ENCODE results near the gene JADE3.
"Not testable (repeated sequence)": the region's sequence is repeated elsewhere in the genome, so short reads cannot be mapped to it uniquely, and the experiment has no call there.

JADE3 gene

GRCh38 chrX:46916273-46916672 lies 4.1 kb downstream of the JADE3 start:
- peaks cover 6% of the 10 kb centered on the region for H3K9me3 Mint-ChIP-seq
- no peaks in the 10 kb centered on the region for H3K36me3 Mint-ChIP-seq (ENCODE audit: low read depth)
- H3K4me1 Mint-ChIP-seq (ENCODE audit: low read depth) = peaks cover 9% of the 10 kb centered on the region
- H3K4me3 Mint-ChIP-seq = no peak overlapping the region
- no peak for DNase-seq
- H3K27me3 Mint-ChIP-seq = peaks cover 68% of the 10 kb centered on the region
- H3K27ac Mint-ChIP-seq = no peak overlapping the region

DNA sequence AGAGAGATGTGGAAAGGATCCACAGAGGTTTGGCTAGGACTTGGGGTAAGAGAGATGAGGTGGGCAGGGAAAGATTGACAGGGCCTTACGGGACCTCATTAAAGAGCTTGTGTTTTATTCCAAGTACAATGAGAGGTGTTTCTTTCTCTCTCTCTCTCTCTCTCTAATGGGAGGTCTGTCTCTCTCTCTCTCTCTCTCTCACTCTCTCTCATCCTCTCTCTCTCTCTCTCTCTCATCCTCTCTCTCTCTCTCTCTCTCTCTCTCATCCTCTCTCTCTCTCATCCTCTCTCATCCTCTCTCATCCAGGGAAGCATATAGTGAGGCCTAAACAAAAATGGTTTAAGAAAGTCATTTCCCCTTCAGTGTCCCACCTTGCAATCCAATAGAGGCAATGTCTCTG lies 5.4 kb downstream of the JADE3 start:
- Mint-ChIP-seq H3K9me3 (peaks cover 6% of the 10 kb centered on the region), H3K27me3 (peaks cover 75% of the 10 kb centered on the region)

DNA sequence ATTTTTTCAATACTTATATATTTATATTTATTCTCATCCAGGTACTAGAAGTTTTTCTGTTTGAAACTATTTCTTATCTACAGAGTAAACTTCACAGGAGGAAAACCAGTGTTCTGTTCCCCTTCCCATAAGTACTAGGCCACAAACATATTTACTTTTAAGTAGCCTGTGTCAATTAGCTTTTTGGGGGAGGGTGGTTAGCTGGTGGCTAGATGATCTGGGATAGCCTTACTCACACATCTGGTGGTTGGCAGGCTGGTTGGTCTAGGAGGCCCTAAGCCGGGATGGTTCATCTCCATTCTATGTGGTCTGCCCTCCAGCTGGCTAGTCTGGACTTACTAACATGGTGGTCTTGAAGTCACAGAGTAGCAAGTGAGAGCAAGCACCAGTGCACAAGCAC lies 6.2 kb downstream of the JADE3 start:
- no peak overlapping the region for H3K4me3 Mint-ChIP-seq
- H3K27me3 Mint-ChIP-seq = peaks cover 80% of the 10 kb centered on the region
- no peaks in the 10 kb centered on the region for H3K36me3 Mint-ChIP-seq (ENCODE audit: low read depth)
- DNase-seq = no peak
- no peak overlapping the region for H3K27ac Mint-ChIP-seq
- H3K4me1 Mint-ChIP-seq (ENCODE audit: low read depth) = peaks cover 8% of the 10 kb centered on the region
- H3K9me3 Mint-ChIP-seq = peaks cover 6% of the 10 kb centered on the region

More for the DNA sequence above, 5.4 kb downstream of the JADE3 start:
- Mint-ChIP-seq H3K36me3 (ENCODE audit: low read depth) (no peaks in the 10 kb centered on the region), H3K4me3 (no peak overlapping the region), H3K4me1 (ENCODE audit: low read depth) (peaks cover 9% of the 10 kb centered on the region), H3K27ac (no peak overlapping the region)
- no peak for DNase-seq

DNA sequence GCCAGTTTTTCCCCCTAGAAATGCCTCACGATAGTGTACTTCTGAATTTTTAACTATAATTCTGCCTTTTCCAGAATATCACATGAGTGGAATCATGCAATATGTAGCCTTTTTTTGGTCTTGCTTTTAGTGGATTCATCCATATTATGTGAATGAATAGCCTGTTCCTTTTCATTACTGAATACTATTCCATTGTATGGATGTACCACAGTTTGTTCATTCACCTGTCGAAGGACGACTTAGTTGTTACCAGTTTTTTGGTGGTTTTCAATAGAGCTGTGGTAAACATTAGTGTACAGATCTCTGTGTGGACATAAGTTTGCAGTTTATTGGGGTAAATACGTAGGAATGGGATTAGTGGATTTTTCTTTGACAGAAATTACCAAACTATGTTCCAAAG lies 8.0 kb downstream of the JADE3 start:
- Mint-ChIP-seq H3K27ac (no peak overlapping the region), H3K9me3 (peaks cover 6% of the 10 kb centered on the region), H3K36me3 (ENCODE audit: low read depth) (no peaks in the 10 kb centered on the region), H3K4me1 (ENCODE audit: low read depth) (no peaks in the 10 kb centered on the region), H3K27me3 (peaks cover 76% of the 10 kb centered on the region), H3K4me3 (no peak overlapping the region)
- DNase-seq = no peak

GRCh38 chrX:46922611-46923010 lies 10.4 kb downstream of the JADE3 start:
- Mint-ChIP-seq H3K27ac (no peak overlapping the region), H3K36me3 (ENCODE audit: low read depth) (no peaks in the 10 kb centered on the region), H3K27me3 (peaks cover 74% of the 10 kb centered on the region), H3K9me3 (peaks cover 6% of the 10 kb centered on the region), H3K4me3 (no peak overlapping the region), H3K4me1 (ENCODE audit: low read depth) (no peaks in the 10 kb centered on the region)
- DNase-seq = no peak

DNA sequence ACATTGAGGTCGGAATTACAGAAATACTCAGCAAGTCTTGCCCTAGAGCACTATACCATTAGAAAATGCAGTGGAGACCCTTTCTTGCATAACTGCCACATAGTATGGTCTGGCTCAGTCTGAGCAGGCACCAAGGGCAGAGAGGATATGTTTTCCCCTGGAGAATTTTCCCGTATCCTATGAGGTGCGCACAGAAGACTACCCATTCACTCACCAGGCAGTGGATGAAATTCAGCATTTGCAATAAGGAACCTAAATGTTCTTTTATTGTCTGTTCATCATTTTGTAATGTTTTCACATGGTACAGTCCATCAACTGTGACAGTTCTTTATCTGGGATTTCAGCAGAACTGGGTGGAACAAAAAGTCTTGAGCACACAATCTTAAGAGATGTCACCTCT lies 15.5 kb downstream of the JADE3 start:
- Mint-ChIP-seq H3K27me3 (peaks cover 55% of the 10 kb centered on the region), H3K36me3 (ENCODE audit: low read depth) (no peaks in the 10 kb centered on the region), H3K9me3 (no peaks in the 10 kb centered on the region), H3K4me1 (ENCODE audit: low read depth) (no peaks in the 10 kb centered on the region), H3K27ac (no peak overlapping the region), H3K4me3 (no peak overlapping the region)
- DNase-seq = no peak

GRCh38 chrX:46929439-46930261 lies 17.4 kb downstream of the JADE3 start:
- Mint-ChIP-seq H3K4me1 (ENCODE audit: low read depth) (no peaks in the 10 kb centered on the region), H3K4me3 (no peak overlapping the region), H3K9me3 (no peaks in the 10 kb centered on the region), H3K36me3 (ENCODE audit: low read depth) (no peaks in the 10 kb centered on the region), H3K27ac (no peak overlapping the region), H3K27me3 (peaks cover 38% of the 10 kb centered on the region)
- DNase-seq = no peak

DNA sequence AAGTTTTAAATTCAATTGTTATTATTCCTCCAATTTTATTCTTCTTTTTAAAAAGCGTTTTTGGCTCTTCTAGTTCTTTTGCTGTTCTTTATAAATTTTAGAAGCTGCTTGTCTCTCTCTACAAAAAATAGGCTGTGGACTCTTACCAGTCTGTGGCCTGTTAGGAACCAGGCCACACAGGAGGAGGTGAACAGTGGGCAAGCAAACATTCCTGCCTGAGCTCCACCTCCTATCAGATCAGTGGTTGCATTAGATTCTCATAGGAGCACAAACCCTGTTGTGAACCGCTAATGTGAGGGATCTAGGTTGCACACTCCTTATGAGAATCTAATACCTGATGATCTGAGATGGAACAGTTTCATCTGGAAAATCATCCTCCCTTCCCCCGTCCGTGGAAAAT lies 23.1 kb downstream of the JADE3 start:
- Mint-ChIP-seq H3K27me3 (peaks cover 29% of the 10 kb centered on the region), H3K27ac (no peak overlapping the region), H3K4me1 (ENCODE audit: low read depth) (no peaks in the 10 kb centered on the region), H3K4me3 (no peak overlapping the region), H3K36me3 (ENCODE audit: low read depth) (no peaks in the 10 kb centered on the region), H3K9me3 (no peaks in the 10 kb centered on the region)
- no peak for DNase-seq

GRCh38 chrX:46938589-46938988 lies 26.4 kb downstream of the JADE3 start:
- no peak for DNase-seq
- no peaks in the 10 kb centered on the region for H3K36me3 Mint-ChIP-seq (ENCODE audit: low read depth)
- H3K4me3 Mint-ChIP-seq = no peak overlapping the region
- H3K27ac Mint-ChIP-seq = no peak overlapping the region
- no peaks in the 10 kb centered on the region for H3K9me3 Mint-ChIP-seq
- no peaks in the 10 kb centered on the region for H3K4me1 Mint-ChIP-seq (ENCODE audit: low read depth)
- peaks cover 58% of the 10 kb centered on the region for H3K27me3 Mint-ChIP-seq

- Mint-ChIP-seq H3K36me3 (ENCODE audit: low read depth) (no peaks in the 10 kb centered on the region), H3K27me3 (peaks cover 79% of the 10 kb centered on the region), H3K9me3 (no peaks in the 10 kb centered on the region), H3K27ac (no peak overlapping the region), H3K4me1 (ENCODE audit: low read depth) (no peaks in the 10 kb centered on the region), H3K4me3 (no peak overlapping the region)
- DNase-seq = no peak
These were observed 29.1 kb downstream of the JADE3 start for GRCh38 chrX:46941341-46941740.

- H3K27me3 Mint-ChIP-seq = peaks cover 52% of the 10 kb centered on the region
- no peak overlapping the region for H3K27ac Mint-ChIP-seq
- no peak overlapping the region for H3K4me3 Mint-ChIP-seq
- peaks cover 8% of the 10 kb centered on the region for H3K4me1 Mint-ChIP-seq (ENCODE audit: low read depth)
- no peaks in the 10 kb centered on the region for H3K36me3 Mint-ChIP-seq (ENCODE audit: low read depth)
- H3K9me3 Mint-ChIP-seq = no peaks in the 10 kb centered on the region
- DNase-seq = no peak
These were observed 40.9 kb downstream of the JADE3 start for GRCh38 chrX:46953137-46953527.

DNA sequence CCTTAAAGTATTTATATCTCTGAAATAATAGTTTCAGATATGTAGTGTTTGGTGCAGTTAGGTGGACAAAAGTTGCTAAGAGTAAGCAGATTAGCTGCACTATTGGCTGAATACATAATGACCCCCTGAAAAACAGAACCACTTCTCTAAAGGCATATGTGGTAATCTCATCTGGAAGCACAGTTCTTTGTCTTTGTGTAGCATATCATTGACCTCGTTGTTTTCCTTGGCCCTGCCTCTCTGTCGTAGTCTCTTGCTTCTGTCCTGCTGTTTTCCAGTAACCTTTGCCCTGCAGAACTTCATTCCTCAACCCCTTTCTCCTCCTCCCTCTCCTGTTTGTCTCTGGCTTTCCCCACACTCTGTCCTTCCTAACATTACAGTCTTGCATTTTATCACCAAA lies 41.4 kb downstream of the JADE3 start:
- H3K4me3 Mint-ChIP-seq = no peak overlapping the region
- DNase-seq = no peak
- H3K9me3 Mint-ChIP-seq = no peaks in the 10 kb centered on the region
- peaks cover 8% of the 10 kb centered on the region for H3K4me1 Mint-ChIP-seq (ENCODE audit: low read depth)
- H3K36me3 Mint-ChIP-seq (ENCODE audit: low read depth) = no peaks in the 10 kb centered on the region
- no peak overlapping the region for H3K27ac Mint-ChIP-seq
- peaks cover 57% of the 10 kb centered on the region for H3K27me3 Mint-ChIP-seq

DNA sequence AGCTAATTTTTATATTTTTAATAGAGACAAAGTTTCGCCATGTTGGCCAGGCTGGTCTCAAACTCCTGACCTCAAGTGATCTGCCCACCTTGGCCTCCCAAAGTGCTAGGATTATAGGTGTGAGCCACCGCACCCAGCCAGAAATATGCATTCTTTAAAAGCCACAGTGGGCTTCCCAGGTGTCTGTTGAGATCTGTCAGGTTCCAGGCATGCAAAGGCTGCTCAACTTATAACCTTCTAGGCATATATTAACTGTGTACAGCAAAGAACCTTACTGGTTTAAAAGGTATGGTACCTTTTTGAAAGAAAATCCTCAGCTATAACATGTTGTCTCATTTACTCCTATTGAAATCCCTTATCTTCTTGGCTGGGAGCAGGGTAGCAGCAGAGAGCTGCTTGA lies 42.5 kb downstream of the JADE3 start:
- H3K4me1 Mint-ChIP-seq (ENCODE audit: low read depth) = peaks cover 8% of the 10 kb centered on the region
- H3K9me3 Mint-ChIP-seq = no peaks in the 10 kb centered on the region
- H3K4me3 Mint-ChIP-seq = no peak overlapping the region
- DNase-seq = no peak
- no peaks in the 10 kb centered on the region for H3K36me3 Mint-ChIP-seq (ENCODE audit: low read depth)
- H3K27me3 Mint-ChIP-seq = peaks cover 60% of the 10 kb centered on the region
- H3K27ac Mint-ChIP-seq = no peak overlapping the region

DNA sequence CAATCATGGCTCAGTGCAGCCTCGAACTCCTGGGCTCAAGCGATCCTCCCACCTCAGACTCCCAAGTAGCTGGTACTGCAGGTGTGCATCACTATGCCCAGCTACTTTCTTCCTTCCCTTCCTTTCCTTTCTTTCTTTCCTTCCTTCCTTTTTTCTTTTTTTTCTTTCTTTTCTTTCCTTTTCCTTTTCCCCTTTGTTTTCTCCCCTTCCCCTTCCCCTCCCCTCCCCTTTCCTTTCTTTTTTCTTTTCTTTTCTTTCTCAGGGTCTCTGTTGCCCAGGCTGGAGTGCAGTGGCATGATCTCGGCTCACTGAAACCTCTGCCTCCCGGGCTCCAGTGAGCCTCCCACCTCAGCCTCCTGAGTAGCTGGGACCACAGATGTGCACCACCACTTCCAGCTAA lies 44.4 kb downstream of the JADE3 start:
- DNase-seq; H3K9me3 Mint-ChIP-seq; H3K27ac Mint-ChIP-seq; H3K4me1 Mint-ChIP-seq (ENCODE audit: low read depth); H3K4me3 Mint-ChIP-seq; H3K36me3 Mint-ChIP-seq (ENCODE audit: low read depth): not testable (repeated sequence)
- H3K27me3 Mint-ChIP-seq = peaks cover 65% of the 10 kb centered on the region

GRCh38 chrX:46957297-46957696 lies 45.1 kb downstream of the JADE3 start:
- Mint-ChIP-seq H3K36me3 (ENCODE audit: low read depth) (no peaks in the 10 kb centered on the region), H3K27me3 (peaks cover 60% of the 10 kb centered on the region), H3K4me1 (ENCODE audit: low read depth) (peaks cover 5% of the 10 kb centered on the region), H3K4me3 (no peak overlapping the region), H3K27ac (no peak overlapping the region), H3K9me3 (no peaks in the 10 kb centered on the region)
- DNase-seq = no peak

DNA sequence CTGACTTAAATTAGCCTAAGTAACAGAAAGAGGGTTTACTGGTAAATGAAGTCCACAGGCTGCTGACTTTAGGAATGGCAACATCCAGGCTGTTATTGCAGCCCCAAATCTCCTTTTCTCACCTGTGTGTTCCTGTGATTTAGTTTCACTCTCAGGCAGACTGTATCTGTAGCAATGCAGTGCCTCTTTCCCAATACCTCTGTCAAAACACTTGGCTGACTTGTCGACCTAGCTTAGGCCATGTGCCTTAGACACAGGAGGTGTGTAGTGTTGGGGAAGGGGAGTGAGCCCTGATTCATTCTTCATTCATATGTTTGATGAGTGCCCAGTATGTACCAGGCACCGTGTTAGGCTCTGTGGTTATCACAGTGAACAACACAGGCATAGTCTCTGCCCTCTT lies 46.9 kb downstream of the JADE3 start:
- Mint-ChIP-seq H3K36me3 (ENCODE audit: low read depth) (no peaks in the 10 kb centered on the region), H3K9me3 (no peaks in the 10 kb centered on the region), H3K4me3 (no peak overlapping the region), H3K27me3 (peaks cover 59% of the 10 kb centered on the region), H3K27ac (no peak overlapping the region), H3K4me1 (ENCODE audit: low read depth) (no peaks in the 10 kb centered on the region)
- DNase-seq = no peak

Measured in activated T-cell treated with anti-CD3 and anti-CD28 coated beads, Interleukin-2, amount 50 U/mL, for 24 hours (primary cell).